HL-60 (cell line): ENCODE measurements around the gene HPD.

ENCODE experiments used
- GABPA ChIP-seq: IDR thresholded peaks from 2 replicates; pipeline ENCODE4 v1.6.1; 2012; ENCODE audit warnings: low read depth
- POLR2AphosphoS5 ChIP-seq: IDR thresholded peaks from 2 replicates; pipeline ENCODE4 v1.6.1; 2012; ENCODE audit warnings: low read depth
- TF ChIP-seq, protein P1 (sequence below): IDR thresholded peaks from one replicate; pipeline ENCODE4 v1.5.1; 2011; ENCODE audit warnings: low read length, control low read depth, inconsistent platforms; ENCODE audit not compliant: insufficient read depth

DNA sequence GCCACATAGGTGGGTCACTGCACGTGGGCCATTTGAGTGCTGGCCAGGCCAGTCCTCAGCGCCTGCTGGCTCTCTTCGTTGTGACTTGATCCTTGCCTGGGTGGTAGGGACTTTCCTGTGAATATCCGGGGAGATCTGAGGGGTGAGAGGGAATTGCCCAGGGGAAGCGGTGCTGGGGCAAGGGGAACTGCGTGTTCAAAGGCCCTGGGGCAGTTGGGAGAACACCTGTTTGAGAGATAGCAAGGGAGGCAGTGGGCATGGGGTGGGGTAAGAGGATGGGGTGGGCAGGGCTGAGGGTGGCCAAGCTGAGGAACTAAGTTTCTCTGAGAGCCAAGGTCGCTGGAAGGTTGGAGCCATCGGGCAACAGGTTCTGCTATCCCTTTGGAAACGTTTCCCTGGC, 29.8 kb downstream of the HPD start:
- TF ChIP-seq, protein P1, sequence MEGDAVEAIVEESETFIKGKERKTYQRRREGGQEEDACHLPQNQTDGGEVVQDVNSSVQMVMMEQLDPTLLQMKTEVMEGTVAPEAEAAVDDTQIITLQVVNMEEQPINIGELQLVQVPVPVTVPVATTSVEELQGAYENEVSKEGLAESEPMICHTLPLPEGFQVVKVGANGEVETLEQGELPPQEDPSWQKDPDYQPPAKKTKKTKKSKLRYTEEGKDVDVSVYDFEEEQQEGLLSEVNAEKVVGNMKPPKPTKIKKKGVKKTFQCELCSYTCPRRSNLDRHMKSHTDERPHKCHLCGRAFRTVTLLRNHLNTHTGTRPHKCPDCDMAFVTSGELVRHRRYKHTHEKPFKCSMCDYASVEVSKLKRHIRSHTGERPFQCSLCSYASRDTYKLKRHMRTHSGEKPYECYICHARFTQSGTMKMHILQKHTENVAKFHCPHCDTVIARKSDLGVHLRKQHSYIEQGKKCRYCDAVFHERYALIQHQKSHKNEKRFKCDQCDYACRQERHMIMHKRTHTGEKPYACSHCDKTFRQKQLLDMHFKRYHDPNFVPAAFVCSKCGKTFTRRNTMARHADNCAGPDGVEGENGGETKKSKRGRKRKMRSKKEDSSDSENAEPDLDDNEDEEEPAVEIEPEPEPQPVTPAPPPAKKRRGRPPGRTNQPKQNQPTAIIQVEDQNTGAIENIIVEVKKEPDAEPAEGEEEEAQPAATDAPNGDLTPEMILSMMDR = no peak
- TF ChIP-seq GABPA (no peak), POLR2AphosphoS5 (no peak)
